CD14-positive monocyte (primary cell): ENCODE results near the gene FKBP10. TPM values are rescaled to one million over a fixed set of nuclear protein-coding genes. Genes with fewer than 3 reads are reported as not detected.

ENCODE experiments used
- DNase-seq, 3 donors: peaks; one replicate each; pipeline ENCODE4 v3.0.0-alpha.2; 2011 to 2022
- H2AFZ ChIP-seq: 2 replicates; pipeline ENCODE4 v1.6.0; 2012; ENCODE audit warnings: mild to moderate bottlenecking, low read depth, low read length, inconsistent platforms; ENCODE audit not compliant: insufficient read depth, poor library complexity, severe bottlenecking
- H3K27ac ChIP-seq, 2 donors: 1 replicate in 1 of 2; 2 replicates in 1 of 2; pipeline ENCODE4 v1.5.1; 2012 to 2013; ENCODE audit warnings: low read length in 2 of 2, control low read depth in 1 of 2, inconsistent platforms in 1 of 2, low read depth in 1 of 2, mild to moderate bottlenecking in 1 of 2
- H3K27me3 ChIP-seq, 2 donors: one replicate each; pipeline versions ENCODE4 v1.6.0 to v1.6.1; 2011 to 2013; ENCODE audit warnings: low read length in 2 of 2; ENCODE audit not compliant: control insufficient read depth in 2 of 2, insufficient read depth in 2 of 2
- H3K36me3 ChIP-seq, 2 donors: replicated peaks in 1 of 2; 1 replicate in 1 of 2; 2 replicates in 1 of 2; pipeline versions ENCODE4 v1.5.1 to v1.6.1; 2012 to 2013; ENCODE audit warnings: low read length in 2 of 2, control low read depth in 1 of 2, inconsistent platforms in 1 of 2, mild to moderate bottlenecking in 1 of 2; ENCODE audit not compliant: insufficient read depth in 2 of 2, control insufficient read depth in 1 of 2
- H3K4me1 ChIP-seq, 2 donors: 1 replicate in 1 of 2; 2 replicates in 1 of 2; pipeline versions ENCODE4 v1.5.1 to v1.6.1; 2012 to 2013; ENCODE audit warnings: low read length in 2 of 2, control low read depth in 1 of 2, inconsistent platforms in 1 of 2, mild to moderate bottlenecking in 1 of 2, moderate library complexity in 1 of 2; ENCODE audit not compliant: insufficient read depth in 2 of 2, control insufficient read depth in 1 of 2
- H3K4me2 ChIP-seq: replicated peaks from 2 replicates; pipeline ENCODE3; 2012; ENCODE audit warnings: low read length, moderate library complexity, mild to moderate bottlenecking; ENCODE audit not compliant: poor library complexity, severe bottlenecking; ENCODE audit errors: extremely low read depth
- H3K4me3 ChIP-seq, 3 experiments: fragments of 200-600 bp in 1 of 3; sonication (generic) in 1 of 3; replicated peaks in 1 of 3; 1 replicate in 2 of 3; 2 replicates in 1 of 3; pipeline ENCODE4 v1.5.1; 2011 to 2013; ENCODE audit warnings: low read length in 3 of 3, mild to moderate bottlenecking in 3 of 3, control low read depth in 2 of 3, low read depth in 2 of 3, inconsistent platforms in 1 of 3, moderate library complexity in 1 of 3
- H3K79me2 ChIP-seq: 2 replicates; pipeline ENCODE4 v1.6.0; 2012; ENCODE audit warnings: mild to moderate bottlenecking, control low read depth, inconsistent platforms, low read length, moderate library complexity; ENCODE audit not compliant: insufficient read depth
- H3K9ac ChIP-seq: 2 replicates; pipeline ENCODE4 v1.6.0; 2017; ENCODE audit warnings: low read length, mild to moderate bottlenecking; ENCODE audit not compliant: insufficient read depth, poor library complexity, severe bottlenecking
- H3K9me3 ChIP-seq, 2 donors: replicated peaks in 1 of 2; 1 replicate in 1 of 2; 2 replicates in 1 of 2; pipeline versions ENCODE4 v1.5.1 to v1.6.1; 2012 to 2013; ENCODE audit warnings: low read length in 2 of 2, control low read depth in 1 of 2; ENCODE audit not compliant: control insufficient read depth in 1 of 2, insufficient read depth in 1 of 2
- H4K20me1 ChIP-seq: 2 replicates; pipeline ENCODE4 v1.6.0; 2012; ENCODE audit warnings: mild to moderate bottlenecking, low read length, control low read depth, moderate library complexity; ENCODE audit not compliant: insufficient read depth
- H3K27ac Mint-ChIP-seq, 7 donors: one replicate each; pipeline ENCODE4 v1.8.0; 2020; ENCODE audit warnings: mild to moderate bottlenecking in 7 of 7, mixed read lengths in 7 of 7, moderate library complexity in 6 of 7, inconsistent platforms in 2 of 7
- H3K27me3 Mint-ChIP-seq, 3 donors: one replicate each; pipeline ENCODE4 v1.8.0; 2021 to 2022; ENCODE audit warnings: low read depth in 3 of 3, mild to moderate bottlenecking in 3 of 3, mixed read lengths in 3 of 3, moderate library complexity in 3 of 3, inconsistent platforms in 1 of 3
- H3K36me3 Mint-ChIP-seq, 2 donors: one replicate each; pipeline ENCODE4 v1.8.0; 2020; ENCODE audit warnings: mixed read lengths in 2 of 2, inconsistent platforms in 1 of 2, mild to moderate bottlenecking in 1 of 2
- H3K4me1 Mint-ChIP-seq: one replicate; pipeline ENCODE4 v1.8.0; 2020; ENCODE audit warnings: mild to moderate bottlenecking, mixed read lengths
- H3K4me3 Mint-ChIP-seq, 2 donors: one replicate each; pipeline ENCODE4 v1.8.0; 2020; ENCODE audit warnings: mild to moderate bottlenecking in 2 of 2, mixed read lengths in 2 of 2, moderate library complexity in 1 of 2
- H3K9me3 Mint-ChIP-seq, 7 donors: one replicate each; pipeline ENCODE4 v1.8.0; 2020 to 2022; ENCODE audit warnings: mixed read lengths in 7 of 7, mild to moderate bottlenecking in 6 of 7, moderate library complexity in 6 of 7, inconsistent platforms in 2 of 7
- CTCF ChIP-seq: fragments of 200-600 bp; IDR thresholded peaks from one replicate; pipeline ENCODE4 v1.8.0; 2022; ENCODE audit warnings: antibody characterized with exemption, mild to moderate bottlenecking
- WGBS: methylation state at CpG from one replicate; pipeline ENCODE4 v1.1.5; 2013; ENCODE audit warnings: missing lambda C conversion rate; ENCODE audit not compliant: insufficient coverage; 5-methylcytosine and 5-hydroxymethylcytosine counted together
- intact Hi-C, 2 donors: fragments of 100-400 bp; cut with micrococcal nuclease; formaldehyde crosslinking; loops; one replicate each; pipeline versions ENCODE4 v1.15.0 to v1.15.1; 2023
- polyA plus RNA-seq, 3 donors: library from polyadenylated mRNA; depleted of rRNA in 1 of 3; unstranded in 2 of 3; stranded (reverse) in 1 of 3; fragments of 300-500 nt in 2 of 3; fragments of >200 nt in 1 of 3; fragmentation: Illumina TruSeq in 2 of 3; gene quantifications; 1 replicate in 2 of 3; 2 replicates in 1 of 3; pipeline ENCODE4 v1.2.3, GENCODE V29; 2012 to 2021

Gene FKBP10
- polyA plus RNA-seq, 3 donors: not detected

- Mint-ChIP-seq H3K36me3 (peaks cover 2 to 4% of the 10 kb centered on the region in 2 donors), H3K4me3 (peak overlapping the region; percentile 76 to 90), H3K4me1 (peaks cover 64% of the 10 kb centered on the region), H3K27me3 (peaks cover 20 to 38% (median 22%) of the 10 kb centered on the region in 3 donors), H3K27ac (peak overlapping the region in 4 of 7 donors; percentile 3 to 82 (median 22)), H3K9me3 (peaks cover 0 to 10% (median 0%) of the 10 kb centered on the region in 7 donors)
- Histone ChIP-seq H3K4me1 (peaks cover 65 to 70% of the 10 kb centered on the region in 2 donors), H3K79me2 (no peaks in the 10 kb centered on the region), H3K27ac (peak overlapping the region; percentile 58 to 82), H3K36me3 (no peaks in the 10 kb centered on the region), H2AFZ (peak overlapping the region; percentile 80), H3K27me3 (no peaks in the 10 kb centered on the region), H3K4me3 (peak overlapping the region; percentile 50 to 86 (median 62)), H3K4me2 (peak overlapping the region; percentile 92), H4K20me1 (peaks cover 29% of the 10 kb centered on the region), H3K9me3 (no peaks in the 10 kb centered on the region), H3K9ac (peak overlapping the region; percentile 73)
- peak in 2 of 3 donors; percentile 10 to 50 for DNase-seq
- no peak for TF ChIP-seq CTCF
- WGBS: 0% methylated on average over 6 of the region's 13 CpGs
- intact Hi-C loops: no loop called here
Observed at GRCh38 chr17:41785091-41785858, 27.5 kb upstream of the FKBP10 start.

GRCh38 chr17:41785859-41786226, 27.0 kb upstream of the FKBP10 start:
- Histone ChIP-seq H4K20me1 (peaks cover 29% of the 10 kb centered on the region), H3K9me3 (no peaks in the 10 kb centered on the region), H3K27me3 (no peaks in the 10 kb centered on the region), H3K27ac (peak overlapping the region; percentile 58 to 82), H3K4me1 (peaks cover 65 to 69% of the 10 kb centered on the region in 2 donors), H2AFZ (peak overlapping the region; percentile 80), H3K9ac (peak overlapping the region; percentile 73), H3K4me3 (peak overlapping the region; percentile 50 to 86 (median 62)), H3K36me3 (no peaks in the 10 kb centered on the region), H3K79me2 (no peaks in the 10 kb centered on the region), H3K4me2 (peak overlapping the region; percentile 92)
- H3K27me3 Mint-ChIP-seq: peaks cover 22 to 40% (median 24%) of the 10 kb centered on the region in 3 donors
- H3K9me3 Mint-ChIP-seq: peaks cover 0 to 10% (median 0%) of the 10 kb centered on the region in 7 donors
- H3K4me3 Mint-ChIP-seq: peak overlapping the region; percentile 76 to 90
- intact Hi-C loops: no loop called here
- no peak for TF ChIP-seq CTCF
- H3K4me1 Mint-ChIP-seq: peaks cover 64% of the 10 kb centered on the region
- peaks cover 2 to 4% of the 10 kb centered on the region in 2 donors for H3K36me3 Mint-ChIP-seq
- DNase-seq: peak in 1 of 3 donors; percentile 82
- WGBS: under 1% methylated on average over 18 of the region's 22 CpGs
- H3K27ac Mint-ChIP-seq: peak overlapping the region in 3 of 7 donors; percentile 6 to 82 (median 37)
